HTERT RPE-1 (cell line): ENCODE results near the gene ADAMTS17.

ENCODE experiments used
- in situ Hi-C: fragments of 300-500 bp; cut with MboI; formaldehyde crosslinking; loops from 4 replicates; pipeline ENCODE4 v1.14.3; 2020; ENCODE audit warnings: low sequenced_read_pairs

Gene ADAMTS17

GRCh38 chr15:100202309-100202960 lies 139.3 kb downstream of the ADAMTS17 start:
- in situ Hi-C loops: no loop called here

GRCh38 chr15:100201376-100202280 lies 140.1 kb downstream of the ADAMTS17 start:
- in situ Hi-C loops: no loop called here

GRCh38 chr15:100200287-100200880 lies 141.4 kb downstream of the ADAMTS17 start:
- in situ Hi-C loops: no loop called here

- in situ Hi-C loops: no loop called here
These were observed 142.0 kb downstream of the ADAMTS17 start for GRCh38 chr15:100199711-100200286.

- in situ Hi-C loops: no loop called here
These were observed 143.3 kb downstream of the ADAMTS17 start for GRCh38 chr15:100198442-100198841.

- in situ Hi-C loops: no loop called here
These were observed 145.3 kb downstream of the ADAMTS17 start for GRCh38 chr15:100196326-100197058.

- in situ Hi-C loops: no loop called here
These were observed 146.8 kb downstream of the ADAMTS17 start for GRCh38 chr15:100194996-100195395.

GRCh38 chr15:100193277-100193860 lies 148.4 kb downstream of the ADAMTS17 start:
- in situ Hi-C loops: no loop called here

- in situ Hi-C loops: no loop called here
These were observed 149.4 kb downstream of the ADAMTS17 start for GRCh38 chr15:100192097-100193080.

GRCh38 chr15:100191161-100191560 lies 150.6 kb downstream of the ADAMTS17 start:
- in situ Hi-C loops: no loop called here

GRCh38 chr15:100190675-100191074 lies 151.1 kb downstream of the ADAMTS17 start:
- in situ Hi-C loops: no loop called here

- in situ Hi-C loops: no loop called here
These were observed 151.9 kb downstream of the ADAMTS17 start for GRCh38 chr15:100189849-100190248.

- in situ Hi-C loops: no loop called here
These were observed 152.5 kb downstream of the ADAMTS17 start for GRCh38 chr15:100189319-100189718.

- in situ Hi-C loops: no loop called here
These were observed 154.1 kb downstream of the ADAMTS17 start for GRCh38 chr15:100187677-100188076.

- in situ Hi-C loops: no loop called here
These were observed 154.8 kb downstream of the ADAMTS17 start for GRCh38 chr15:100186960-100187359.

GRCh38 chr15:100186366-100186765 lies 155.4 kb downstream of the ADAMTS17 start:
- in situ Hi-C loops: no loop called here

- in situ Hi-C loops: no loop called here
These were observed 157.8 kb downstream of the ADAMTS17 start for GRCh38 chr15:100183921-100184495.

- in situ Hi-C loops: no loop called here
These were observed 160.9 kb downstream of the ADAMTS17 start for GRCh38 chr15:100180921-100181320.
